Liver (tissue), 9 donors: ENCODE data around the gene LIMD2. TPM values are rescaled to one million over a fixed set of nuclear protein-coding genes. Genes with fewer than 3 reads are reported as not detected.

Experiments used
- DNase-seq: peaks from one replicate; pipeline ENCODE4 v3.0.0-alpha.2; 2017; ENCODE audit warnings: low spot score
- H3K27ac ChIP-seq, 2 donors: one replicate each; pipeline ENCODE4 v1.7.0; 2013; ENCODE audit warnings: inconsistent platforms in 2 of 2, low read length in 2 of 2, control low read depth in 1 of 2, low read depth in 1 of 2, mild to moderate bottlenecking in 1 of 2
- H3K27me3 ChIP-seq, 4 donors: one replicate each; pipeline versions ENCODE4 v1.6.1 to v1.7.0; 2013; ENCODE audit warnings: low read length in 3 of 4, inconsistent platforms in 1 of 4, mild to moderate bottlenecking in 1 of 4, moderate library complexity in 1 of 4; ENCODE audit not compliant: control insufficient read depth in 4 of 4, insufficient read depth in 4 of 4
- H3K36me3 ChIP-seq, 4 donors: one replicate each; pipeline versions ENCODE4 v1.6.1 to v1.7.0; 2013; ENCODE audit warnings: low read length in 3 of 4, mild to moderate bottlenecking in 3 of 4, low read depth in 1 of 4, moderate library complexity in 1 of 4; ENCODE audit not compliant: control insufficient read depth in 4 of 4, insufficient read depth in 3 of 4
- H3K4me1 ChIP-seq, 4 donors: one replicate each; pipeline versions ENCODE4 v1.6.1 to v1.7.0; 2013; ENCODE audit warnings: low read length in 3 of 4, mild to moderate bottlenecking in 3 of 4, moderate library complexity in 1 of 4; ENCODE audit not compliant: control insufficient read depth in 4 of 4, insufficient read depth in 4 of 4
- H3K4me3 ChIP-seq, 3 donors: one replicate each; pipeline versions ENCODE4 v1.6.1 to v1.7.0; 2013; ENCODE audit warnings: low read length in 3 of 3, control low read depth in 1 of 3, low read depth in 1 of 3, mild to moderate bottlenecking in 1 of 3
- H3K9ac ChIP-seq, 2 donors: one replicate each; pipeline ENCODE4 v1.7.0; 2013; ENCODE audit warnings: low read length in 2 of 2, mild to moderate bottlenecking in 2 of 2, moderate library complexity in 2 of 2, control low read depth in 1 of 2, low read depth in 1 of 2
- H3K9me3 ChIP-seq, 4 donors: one replicate each; pipeline versions ENCODE4 v1.6.1 to v1.7.0; 2013; ENCODE audit warnings: low read length in 3 of 4; ENCODE audit not compliant: control insufficient read depth in 4 of 4
- ATF3 ChIP-seq: IDR thresholded peaks from 2 replicates; pipeline ENCODE4 v1.6.1; 2016; ENCODE audit warnings: antibody characterized with exemption
- CTCF ChIP-seq: fragments of 150-350 bp; IDR thresholded peaks from 2 replicates; pipeline ENCODE4 v1.5.1; 2017; ENCODE audit warnings: improper control_type of control experiment, low read depth, low read length; ENCODE audit not compliant: missing input control
- EGR1 ChIP-seq, 2 donors: IDR thresholded peaks; 2 replicates each; pipeline ENCODE4 v1.6.1; 2016 to 2018; ENCODE audit warnings: antibody characterized with exemption in 2 of 2, low read depth in 2 of 2
- FOXA1 ChIP-seq: IDR thresholded peaks from 2 replicates; pipeline ENCODE4 v1.6.1; 2016; ENCODE audit warnings: antibody characterized with exemption
- GABPA ChIP-seq, 2 donors: IDR thresholded peaks in 1 of 2; conservative IDR thresholded peaks in 1 of 2; 2 replicates each; pipeline ENCODE4 v1.6.1; 2016; ENCODE audit warnings: antibody characterized with exemption in 2 of 2, mild to moderate bottlenecking in 1 of 2, moderate library complexity in 1 of 2
- HNF4A ChIP-seq, 2 donors: conservative IDR thresholded peaks; 2 replicates each; pipeline ENCODE4 v1.6.1; 2016; ENCODE audit warnings: antibody characterized with exemption in 2 of 2, mild to moderate bottlenecking in 2 of 2
- HNF4G ChIP-seq: IDR thresholded peaks from 2 replicates; pipeline ENCODE4 v1.6.1; 2016; ENCODE audit warnings: antibody characterized with exemption
- JUND ChIP-seq, 2 donors: IDR thresholded peaks; 2 replicates each; pipeline ENCODE4 v1.6.1; 2016; ENCODE audit warnings: antibody characterized with exemption in 2 of 2
- MAX ChIP-seq: IDR thresholded peaks from 2 replicates; pipeline ENCODE4 v1.6.1; 2016; ENCODE audit warnings: antibody characterized with exemption
- NR2F2 ChIP-seq: IDR thresholded peaks from 2 replicates; pipeline ENCODE4 v1.6.1; 2016; ENCODE audit warnings: antibody characterized with exemption
- REST ChIP-seq: IDR thresholded peaks from 2 replicates; pipeline ENCODE4 v1.6.1; 2016; ENCODE audit warnings: antibody characterized with exemption, mild to moderate bottlenecking
- SP1 ChIP-seq: IDR thresholded peaks from 2 replicates; pipeline ENCODE4 v1.6.1; 2018; ENCODE audit warnings: antibody characterized with exemption, mild to moderate bottlenecking
- TAF1 ChIP-seq: conservative IDR thresholded peaks from 2 replicates; pipeline ENCODE4 v1.6.1; 2016; ENCODE audit warnings: antibody characterized with exemption, mild to moderate bottlenecking
- YY1 ChIP-seq: IDR thresholded peaks from 2 replicates; pipeline ENCODE4 v1.6.1; 2016; ENCODE audit warnings: antibody characterized with exemption, mild to moderate bottlenecking
- ZBTB33 ChIP-seq: IDR thresholded peaks from 2 replicates; pipeline ENCODE4 v1.6.1; 2016; ENCODE audit warnings: antibody characterized with exemption
- WGBS: extraction: QIAGEN DNeasy Blood & Tissue Kit; methylation state at CpG from one replicate; pipeline ENCODE4 v1.1.7; 2013; 5-methylcytosine and 5-hydroxymethylcytosine counted together
- polyA plus RNA-seq, 2 donors: library from polyadenylated mRNA; stranded (reverse) in 1 of 2; unstranded in 1 of 2; fragments of 200-250 nt in 1 of 2; fragments of >200 nt in 1 of 2; fragmentation: Nextera tagmentation in 1 of 2; extraction: Ambion mirVana in 1 of 2; gene quantifications; one replicate each; pipeline versions ENCODE4 v1.2.1 to v1.2.3, GENCODE V29; 2013 to 2015
- total RNA-seq, 2 donors: library from RNA; depleted of rRNA; stranded (reverse); fragments of >200 nt; gene quantifications; one replicate each; pipeline ENCODE4 v1.2.3, GENCODE V29; 2014
- donor health status: healthy.
- donor health status: healthy.
- donor health status: healthy.
- donor health status: healthy.
- donor health status: healthy.

LIMD2 gene
- total and polyA plus RNA-seq, 4 donors: 5.9 to 24.2 (median 7.9) TPM

GRCh38 chr17:63647936-63648335, 52.0 kb downstream of the LIMD2 start:
- Histone ChIP-seq H3K4me1 (peaks cover 0 to 3% (median 1%) of the 10 kb centered on the region in 4 donors), H3K27me3 (no peaks in the 10 kb centered on the region), H3K27ac (no peak overlapping the region), H3K36me3 (peaks cover 4 to 19% (median 12%) of the 10 kb centered on the region in 4 donors), H3K4me3 (no peak overlapping the region), H3K9ac (no peak overlapping the region), H3K9me3 (no peaks in the 10 kb centered on the region)
- TF ChIP-seq GABPA (IDR thresholded peaks at IDR 0.05 in 1 of 2, conservative IDR thresholded peaks at IDR 0.05 in 1 of 2): no peak
- no peak for DNase-seq

- Histone ChIP-seq H3K4me3 (no peak overlapping the region), H3K36me3 (peaks cover 2 to 13% (median 9%) of the 10 kb centered on the region in 4 donors), H3K27me3 (no peaks in the 10 kb centered on the region), H3K9ac (no peak overlapping the region), H3K9me3 (no peaks in the 10 kb centered on the region), H3K4me1 (peaks cover 0 to 3% (median 1%) of the 10 kb centered on the region in 4 donors), H3K27ac (no peak overlapping the region)
- WGBS: 90% methylated on average over 4 of the region's 4 CpGs
- TF ChIP-seq HNF4A (conservative IDR thresholded peaks at IDR 0.05) (no peak), FOXA1 (no peak), ATF3 (no peak), JUND (IDR thresholded peaks at IDR 0.05) (no peak)
- DNase-seq: no peak
These were observed 52.7 kb downstream of the LIMD2 start for GRCh38 chr17:63647065-63647725.

- H3K4me1 ChIP-seq: peaks cover 0 to 3% (median 1%) of the 10 kb centered on the region in 4 donors
- no peak overlapping the region for H3K9ac ChIP-seq
- no peak overlapping the region for H3K27ac ChIP-seq
- WGBS: 91% methylated on average over 1 of the region's 1 CpG
- H3K27me3 ChIP-seq: no peaks in the 10 kb centered on the region
- no peaks in the 10 kb centered on the region for H3K9me3 ChIP-seq
- DNase-seq: no peak
- H3K36me3 ChIP-seq: peaks cover 2 to 13% (median 9%) of the 10 kb centered on the region in 4 donors
- H3K4me3 ChIP-seq: no peak overlapping the region
- no peak for TF ChIP-seq MAX
- TF ChIP-seq FOXA1: no peak
- no peak for TF ChIP-seq HNF4A (conservative IDR thresholded peaks at IDR 0.05)
- TF ChIP-seq CTCF: no peak
- TF ChIP-seq ZBTB33: no peak
- no peak for TF ChIP-seq ATF3
- no peak for TF ChIP-seq NR2F2
- TF ChIP-seq TAF1: no peak
- no peak for TF ChIP-seq YY1
- TF ChIP-seq REST: no peak
- TF ChIP-seq HNF4G: no peak
- no peak for TF ChIP-seq EGR1 (IDR thresholded peaks at IDR 0.05; ENCODE audit: low read depth in 2 of 2)
- no peak for TF ChIP-seq SP1
These were observed 53.5 kb downstream of the LIMD2 start for GRCh38 chr17:63646488-63646806.
